ENCODE data around the gene ADH7.

The ADH7 gene

DNA sequence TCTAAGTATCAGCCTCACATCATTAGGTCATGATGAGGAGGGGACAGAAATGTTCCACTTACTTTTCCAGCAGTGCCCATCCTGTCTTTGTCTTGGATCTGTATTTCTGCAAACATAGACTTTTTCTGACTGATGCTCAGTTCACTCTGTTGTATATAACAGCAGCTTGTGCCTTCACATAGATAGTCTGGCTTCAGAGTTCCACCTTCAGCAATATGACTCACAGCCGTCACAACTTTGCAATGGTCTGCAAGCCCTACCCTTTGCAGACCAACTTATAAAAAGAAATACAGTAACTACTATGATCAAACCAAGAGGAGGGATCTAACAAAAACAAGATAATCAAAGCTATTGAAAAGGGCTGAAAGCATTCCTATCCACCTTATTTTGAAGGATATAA is at the start of gene ADH7:
Gene ADH7 (minus strand): TSS at position 189 of the 400 bp plus-strand sequence. CDS start 109 bp downstream, at position 80.
- DNase-seq (ENCODE audit: low spot score): no peak

DNA sequence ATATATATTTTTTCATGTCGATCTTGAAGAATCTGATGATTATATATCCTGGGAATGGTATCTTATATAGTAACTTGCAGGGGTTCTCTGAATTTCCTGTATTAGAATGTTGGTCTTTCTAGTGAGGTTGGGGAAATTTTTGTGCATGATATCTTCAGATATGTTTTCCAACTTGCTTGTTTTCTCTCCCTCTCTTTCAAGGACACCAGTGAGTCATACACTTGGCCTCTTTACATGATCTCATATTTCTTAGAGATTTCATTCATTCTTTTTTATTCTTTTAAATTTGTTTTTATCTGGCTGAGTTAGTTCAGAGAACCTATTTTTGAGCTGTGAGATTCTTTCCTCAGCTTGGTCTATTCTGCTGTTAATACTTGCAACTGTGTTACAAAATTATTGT is 48.5 kb upstream of the ADH7 start:
- no peak for DNase-seq (ENCODE audit: low spot score)

DNA sequence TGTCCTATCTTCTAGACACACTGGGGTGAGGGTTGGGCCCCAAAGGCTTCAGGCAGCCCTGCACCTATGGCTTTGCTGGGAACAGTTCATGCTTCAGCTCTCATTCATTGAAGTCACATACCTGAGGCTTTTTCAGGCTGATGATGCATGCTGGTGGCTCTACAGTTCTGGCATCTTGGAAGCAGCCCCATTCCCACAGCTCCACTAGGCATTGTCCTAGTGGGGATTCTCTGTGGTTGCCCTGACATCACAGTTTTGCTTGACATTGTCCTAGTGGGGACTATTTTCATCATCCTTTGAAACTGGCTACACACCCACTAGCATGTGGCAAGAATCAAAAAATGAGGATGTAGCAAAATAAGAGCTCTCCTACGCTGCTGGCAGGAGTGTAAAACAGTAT is 38.0 kb upstream of the ADH7 start:
- no peak for DNase-seq (ENCODE audit: low spot score)

DNA sequence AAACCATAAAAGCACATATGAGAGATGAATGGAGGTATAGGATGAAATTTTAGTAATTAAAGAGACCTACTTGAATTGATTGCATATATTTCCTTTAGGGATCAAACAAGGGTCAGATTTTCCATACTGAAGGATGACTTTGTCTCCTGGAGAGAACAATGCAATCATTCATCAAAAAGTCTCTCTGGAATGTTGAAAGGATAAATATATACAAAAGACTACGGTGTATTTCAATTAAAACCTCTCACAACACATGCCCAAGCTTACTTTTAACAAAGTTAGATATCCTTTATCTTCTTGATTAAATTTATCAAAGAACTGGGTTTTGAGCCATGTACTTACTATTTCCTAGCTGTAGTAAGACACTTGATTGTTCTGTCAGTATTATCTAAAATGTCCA is 36.8 kb upstream of the ADH7 start:
- DNase-seq (ENCODE audit: low spot score): no peak

DNA sequence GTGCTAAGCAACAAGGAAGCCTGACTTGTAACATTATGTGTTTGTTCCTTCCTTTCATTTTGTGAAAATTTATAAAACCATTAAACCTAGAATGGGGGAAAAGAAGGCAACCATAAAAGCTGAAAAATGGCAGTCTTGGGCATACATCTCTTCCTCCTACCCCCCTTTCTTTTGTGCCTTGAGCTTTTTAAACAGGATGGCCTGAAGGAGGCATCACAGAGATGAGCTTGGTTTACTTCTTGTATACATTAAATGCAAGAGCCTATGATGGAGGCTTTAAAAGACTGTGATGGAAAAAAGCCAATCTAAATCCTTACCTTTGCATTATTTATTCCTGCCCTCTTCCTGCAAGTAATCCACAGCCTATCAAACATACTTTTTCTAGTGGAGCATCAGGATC is 36.2 kb upstream of the ADH7 start:
- no peak for DNase-seq (ENCODE audit: low spot score)

DNA sequence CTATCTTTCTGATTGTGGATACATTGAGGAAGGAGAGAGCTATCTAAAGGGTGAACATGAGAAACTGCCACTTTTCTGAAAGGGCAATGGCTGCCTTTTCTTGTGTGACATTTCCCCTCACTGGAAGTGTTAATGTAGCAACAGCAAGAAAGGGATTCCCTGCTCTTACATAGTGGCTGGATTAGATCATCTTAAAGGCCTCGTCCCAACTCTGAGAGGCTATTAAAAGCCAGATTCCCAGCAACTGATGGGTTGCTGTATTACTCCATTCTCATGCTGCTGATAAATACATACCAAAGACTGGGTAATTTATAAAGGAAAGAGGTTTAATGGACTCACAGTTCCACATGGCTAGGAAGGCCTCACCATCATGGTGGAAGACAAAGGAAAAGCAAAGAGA is 33.7 kb upstream of the ADH7 start:
- DNase-seq (ENCODE audit: low spot score): no peak

DNA sequence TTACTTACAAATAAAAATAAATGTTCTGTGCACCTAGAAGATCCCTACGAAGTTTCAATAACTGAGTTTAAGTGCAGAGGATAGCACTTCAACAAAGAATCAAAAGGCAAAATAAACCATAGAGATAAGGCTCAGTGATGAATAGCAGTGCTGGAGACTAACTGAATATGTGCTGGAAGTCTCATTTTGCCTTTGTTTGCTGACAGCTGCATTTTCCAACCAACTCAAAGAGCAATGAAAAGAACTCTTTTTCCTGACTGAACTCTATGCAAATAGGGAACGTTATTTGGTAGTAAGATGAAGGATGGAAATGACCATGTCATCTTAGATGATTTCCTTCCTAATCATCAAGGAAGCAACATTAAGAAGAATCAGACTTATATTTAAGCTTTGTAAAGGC is 32.7 kb upstream of the ADH7 start:
- no peak for DNase-seq (ENCODE audit: low spot score)

DNA sequence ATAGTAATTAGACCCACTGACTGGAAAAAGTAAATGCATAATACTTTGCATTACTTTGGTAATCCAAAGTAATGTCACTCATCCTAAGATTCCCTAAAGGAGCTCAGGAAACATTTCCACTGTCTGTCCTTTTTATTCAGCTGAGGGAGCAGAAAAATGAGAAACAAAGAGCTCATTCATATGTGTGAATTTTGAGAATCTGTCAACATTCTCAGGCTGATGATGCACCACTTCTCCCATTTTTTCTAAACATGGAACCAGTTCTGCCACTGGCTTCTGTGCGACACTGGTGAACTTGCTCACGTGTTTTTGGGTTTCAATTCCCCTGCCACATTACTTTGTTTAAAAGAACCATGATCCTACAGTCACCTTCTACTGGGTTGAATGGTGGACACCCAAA is 28.4 kb upstream of the ADH7 start:
- no peak for DNase-seq (ENCODE audit: low spot score)

DNA sequence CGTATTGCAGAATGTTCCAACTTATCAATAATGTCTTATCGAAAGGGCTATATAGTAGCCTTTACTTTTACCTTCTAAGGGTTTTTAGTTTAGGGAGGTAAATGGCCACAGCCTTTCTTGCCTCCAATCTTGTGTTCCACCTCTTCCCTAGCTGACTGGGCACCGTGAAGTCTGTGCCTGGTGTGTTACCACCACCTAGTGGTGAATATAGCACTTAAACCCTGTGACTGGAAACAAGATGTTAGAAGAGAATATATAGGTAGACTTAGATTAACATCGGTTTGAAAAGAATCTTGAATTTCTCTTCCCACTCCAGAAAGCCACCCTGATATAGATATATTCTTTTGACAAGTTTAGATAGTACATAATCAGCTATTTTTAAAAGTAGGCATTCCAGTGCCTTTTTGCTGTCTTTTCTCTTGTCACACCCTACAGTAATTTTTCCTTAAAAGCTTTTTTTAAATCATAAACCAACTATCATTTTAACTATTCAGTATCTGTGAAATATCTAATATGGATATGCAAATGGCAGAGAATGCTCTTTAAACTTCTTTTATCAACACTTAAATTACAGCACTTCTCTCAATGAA is 27.8 kb upstream of the ADH7 start:
- DNase-seq (ENCODE audit: low spot score): peak; percentile 57

DNA sequence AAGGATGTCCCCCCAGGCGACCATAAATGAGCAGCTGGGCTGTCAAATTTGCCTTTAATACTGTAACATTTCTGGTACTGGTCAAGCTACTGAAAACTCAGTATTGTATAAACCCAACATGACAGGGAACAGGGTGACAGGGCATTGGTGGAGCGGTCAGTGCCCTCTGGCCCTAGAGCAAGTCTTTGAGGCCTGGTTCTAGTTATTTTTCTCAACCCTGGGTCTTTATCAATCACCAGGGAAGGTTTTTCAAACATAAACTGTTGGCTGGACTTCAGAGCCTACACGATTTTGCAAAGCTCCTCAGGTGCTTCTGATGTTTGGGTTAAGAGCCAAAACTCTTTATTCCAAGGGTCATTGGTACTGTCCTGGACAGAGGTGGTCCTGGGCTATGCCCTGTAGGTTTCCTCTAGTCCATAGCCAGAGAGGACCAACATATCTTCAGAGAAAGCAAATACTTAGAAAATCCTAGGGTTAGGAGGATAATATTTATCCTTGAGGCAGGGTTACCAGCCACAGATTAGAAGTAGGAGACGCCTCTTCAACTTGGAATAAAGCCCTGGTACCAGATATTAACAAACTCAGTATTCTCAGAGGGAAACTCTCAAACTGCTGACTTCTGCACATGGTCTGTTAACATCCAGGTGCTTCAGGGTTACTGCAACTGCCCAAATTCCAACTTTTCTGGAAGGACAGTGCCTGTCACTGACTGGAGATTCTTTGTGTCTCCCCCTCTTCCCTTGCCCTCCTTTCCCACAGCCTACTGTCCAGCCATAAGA is 26.7 kb upstream of the ADH7 start:
- no peak for DNase-seq (ENCODE audit: low spot score)

DNA sequence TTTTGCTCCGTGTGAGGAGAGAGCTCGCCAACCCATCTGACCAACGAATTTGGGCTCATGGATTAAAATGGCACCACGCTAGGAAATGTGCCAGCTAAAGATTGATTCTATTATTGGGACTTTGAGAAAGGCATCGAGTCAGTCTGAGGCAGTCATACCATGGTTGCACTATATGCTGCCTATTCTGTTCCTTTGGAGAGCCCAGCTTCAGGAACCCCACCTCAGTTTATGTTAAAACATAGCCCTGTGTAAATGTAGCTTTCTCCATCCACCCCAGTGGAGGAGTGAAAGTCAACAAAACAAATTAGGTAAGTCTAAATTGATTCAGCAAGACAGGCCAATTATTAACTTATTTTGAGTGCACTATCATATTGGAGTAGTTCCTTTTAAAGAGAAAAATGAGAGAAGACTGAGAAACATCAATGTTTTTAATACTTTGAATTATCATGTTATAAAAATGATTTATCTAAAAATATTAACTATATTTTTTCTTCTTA is 24.5 kb upstream of the ADH7 start:
- no peak for DNase-seq (ENCODE audit: low spot score)

DNA sequence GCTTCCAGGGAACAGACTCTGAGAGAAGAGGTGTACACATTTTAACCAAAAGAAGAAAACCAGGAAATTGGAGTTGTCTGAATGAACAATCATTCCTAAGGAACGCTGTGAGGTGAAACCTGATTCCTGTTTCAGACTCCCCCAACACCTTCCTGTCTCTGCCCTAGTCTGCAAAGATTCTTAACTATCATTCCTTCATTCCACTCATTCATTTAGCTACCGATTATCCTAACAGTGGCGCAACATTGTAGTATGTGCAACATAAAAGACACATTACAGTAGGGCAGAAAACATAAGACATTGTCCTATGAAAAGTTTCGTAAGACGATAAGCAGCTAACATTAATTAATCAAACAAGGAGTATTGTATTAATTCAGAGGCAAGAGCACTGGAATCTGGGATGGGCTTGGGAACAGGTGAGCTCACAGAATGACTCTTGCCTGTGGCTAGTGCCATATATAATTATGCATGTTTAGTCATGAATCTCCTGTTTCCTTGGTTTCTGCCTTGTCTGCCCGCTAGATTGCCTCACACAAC is 23.8 kb upstream of the ADH7 start:
- no peak for DNase-seq (ENCODE audit: low spot score)

DNA sequence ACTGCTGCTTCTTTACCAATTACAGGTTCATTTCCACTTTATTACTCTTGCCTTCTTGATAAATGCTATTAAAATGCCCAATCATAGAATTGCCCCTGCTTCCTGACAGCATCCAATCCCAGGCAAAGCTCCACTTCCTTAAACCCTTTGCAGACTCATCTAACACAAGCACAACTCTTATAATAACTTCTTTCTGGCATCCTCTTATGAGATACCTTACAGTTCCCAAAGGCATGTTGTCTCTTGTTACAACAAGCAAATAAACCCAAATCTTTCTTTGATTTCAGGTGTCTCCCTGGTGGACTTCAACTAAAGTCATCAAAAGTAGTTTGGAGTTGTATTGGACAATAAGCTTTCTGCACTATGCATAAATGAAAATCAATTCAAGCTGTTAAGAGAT is 22.5 kb upstream of the ADH7 start:
- DNase-seq (ENCODE audit: low spot score): no peak

DNA sequence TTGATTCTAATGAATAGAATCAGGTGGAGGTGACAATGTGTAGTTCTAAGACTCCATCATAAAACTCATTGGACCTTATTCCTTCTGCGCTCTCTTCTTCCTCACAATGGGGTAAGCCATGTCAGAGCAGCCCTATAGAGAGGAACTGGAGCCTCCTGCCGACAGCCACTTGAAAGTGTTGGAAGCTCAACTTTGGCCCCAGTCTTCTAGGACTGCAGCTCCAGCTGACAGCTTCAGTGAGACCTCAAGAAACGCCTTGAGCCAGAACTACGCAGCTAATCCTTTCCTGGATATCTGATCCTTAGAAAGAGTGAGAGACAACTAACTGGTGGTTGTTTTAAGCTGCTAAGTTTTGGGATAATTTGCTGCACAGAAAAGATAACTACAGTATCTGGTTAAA is 22.1 kb upstream of the ADH7 start:
- no peak for DNase-seq (ENCODE audit: low spot score)

DNA sequence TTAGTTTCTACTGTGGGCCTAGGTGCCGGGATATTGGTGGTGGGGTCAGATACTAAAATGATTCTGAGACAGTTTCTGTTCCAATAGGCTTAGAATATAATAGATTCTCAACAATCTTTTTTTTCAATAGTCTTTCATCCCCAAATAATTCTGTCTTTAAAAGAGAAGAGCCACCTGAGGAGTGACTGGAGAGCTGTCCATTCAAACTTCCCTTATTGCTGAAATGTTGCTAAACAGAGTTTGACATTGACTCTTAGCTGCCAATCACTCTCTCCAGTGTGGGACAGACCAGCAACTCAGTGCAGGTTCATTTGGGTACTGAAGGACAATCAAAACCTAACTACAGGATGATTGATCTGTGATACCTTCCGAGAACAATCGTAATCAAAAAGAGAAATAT is 12.4 kb upstream of the ADH7 start:
- no peak for DNase-seq (ENCODE audit: low spot score)

DNA sequence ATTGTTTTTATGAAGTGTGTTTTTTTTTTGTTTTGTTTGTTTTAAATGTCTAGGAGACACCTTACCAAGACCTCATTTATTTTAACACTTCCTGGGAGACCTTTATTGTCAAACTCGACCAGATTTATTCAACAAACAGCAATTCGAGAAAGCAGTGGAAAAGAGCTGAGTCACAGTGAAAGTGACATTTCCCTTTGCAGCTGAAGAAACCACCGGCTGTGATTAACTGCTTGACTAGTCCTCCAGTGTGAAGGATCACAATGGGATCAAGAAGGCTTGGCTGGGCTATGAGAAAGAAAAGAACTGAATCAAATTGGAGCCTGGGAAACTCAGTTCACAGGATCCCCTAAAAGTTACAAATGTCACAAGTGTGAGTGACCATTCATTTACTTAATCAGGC is 11.9 kb upstream of the ADH7 start:
- DNase-seq (ENCODE audit: low spot score): peak; percentile 6

DNA sequence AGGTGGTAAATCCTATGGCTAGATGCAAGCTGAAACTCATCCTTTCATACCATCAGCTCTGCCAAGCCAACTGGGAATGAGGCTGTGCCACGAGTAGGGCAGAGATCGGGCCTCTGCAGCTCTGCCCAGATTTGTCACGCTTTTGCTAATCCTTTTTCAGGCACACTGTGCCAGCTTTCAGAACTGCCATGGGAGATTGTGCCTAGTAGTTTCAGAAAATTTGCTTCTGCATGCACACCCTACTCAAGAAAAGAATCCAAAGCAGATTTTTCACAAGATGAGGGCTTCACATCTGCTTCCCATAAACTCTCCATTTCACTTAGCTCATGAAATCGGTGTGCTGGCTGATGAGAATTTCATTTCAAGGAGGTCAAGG is 3.3 kb upstream of the ADH7 start:
- no peak for DNase-seq (ENCODE audit: low spot score)

DNA sequence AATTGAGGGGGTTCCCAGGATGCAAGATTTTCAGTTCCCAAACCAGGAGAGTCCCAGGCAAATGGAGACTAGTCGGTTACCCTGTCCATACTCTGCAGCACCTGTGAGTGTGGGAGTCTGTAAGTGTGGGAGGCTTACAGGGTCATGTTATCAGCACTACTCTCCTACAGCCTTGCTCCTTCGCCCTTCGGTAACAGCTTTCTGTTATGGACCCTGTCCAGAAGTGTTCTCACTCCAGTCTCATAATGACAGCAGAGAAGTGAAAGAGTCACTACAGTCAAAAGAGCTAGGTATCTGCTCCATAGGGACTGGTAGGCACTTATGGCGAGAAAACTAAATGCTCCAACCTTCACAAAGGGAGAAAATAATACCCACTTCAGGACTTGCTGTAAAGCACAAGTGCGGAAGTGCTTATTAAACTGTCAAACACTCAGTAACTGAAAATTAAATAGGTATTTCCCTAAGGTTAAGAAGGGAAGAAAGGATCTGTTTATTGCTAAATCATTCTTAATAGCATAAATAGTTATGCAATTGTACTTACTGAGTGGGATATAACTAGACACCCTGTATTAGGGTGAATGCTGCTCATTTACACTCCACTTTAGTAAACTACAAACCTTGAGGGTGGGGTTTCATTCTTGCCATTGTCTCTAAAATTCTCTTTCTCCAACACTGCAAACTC is 2.7 kb upstream of the ADH7 start:
- DNase-seq (ENCODE audit: low spot score): no peak

DNA sequence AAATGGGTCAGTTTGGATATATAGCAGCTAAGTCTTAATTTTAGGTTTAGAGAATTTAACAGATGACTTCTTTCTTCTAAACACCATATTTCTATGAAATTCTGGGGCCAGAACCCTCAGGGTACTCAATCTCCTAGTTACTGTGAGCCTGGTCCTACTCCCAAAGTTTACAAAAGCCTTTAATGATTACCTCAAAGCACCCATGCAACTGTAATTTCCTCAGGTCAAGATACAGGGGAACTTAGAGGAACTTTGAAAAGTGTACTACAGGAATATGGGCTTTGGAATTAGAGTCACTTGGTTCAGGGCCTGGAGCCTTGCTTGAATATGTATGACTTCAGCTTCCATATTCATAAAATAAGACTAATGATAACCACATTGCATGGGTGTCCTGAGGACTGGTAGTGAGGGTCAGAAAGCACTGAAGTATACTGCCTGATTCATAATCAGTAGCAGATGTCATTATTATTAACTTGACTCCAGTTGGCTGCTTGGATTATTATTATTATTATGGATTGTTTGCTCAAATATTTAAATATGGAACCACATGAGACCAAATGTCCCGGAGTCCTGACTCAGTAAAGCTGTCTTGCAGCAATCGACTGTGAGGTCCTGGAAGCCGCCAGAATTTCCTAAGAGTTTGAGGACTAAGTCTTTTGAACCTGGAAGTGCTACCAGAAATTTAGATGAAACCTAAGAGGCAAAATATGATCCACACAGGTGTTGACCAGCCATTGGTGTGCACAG is 2.0 kb upstream of the ADH7 start:
- no peak for DNase-seq (ENCODE audit: low spot score)

DNA sequence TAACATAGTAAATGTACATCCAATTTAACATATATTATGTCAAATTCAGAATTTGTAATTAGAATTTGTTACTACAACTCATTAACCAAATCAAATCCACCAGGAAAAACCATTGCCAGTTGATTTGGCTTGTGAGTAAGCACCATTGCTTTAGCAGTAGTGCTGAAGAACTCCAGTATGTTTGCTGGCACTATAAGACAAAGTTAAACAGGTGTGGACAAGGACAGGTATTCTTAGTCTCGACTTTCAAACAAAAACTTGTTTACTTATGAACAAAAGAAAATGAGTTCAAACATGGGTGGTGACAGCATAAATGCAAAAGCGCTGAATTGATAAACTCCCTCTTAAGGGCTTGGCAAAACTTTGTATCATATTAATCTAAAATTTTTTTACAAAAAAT is 1.3 kb upstream of the ADH7 start:
- DNase-seq (ENCODE audit: low spot score): no peak

DNA sequence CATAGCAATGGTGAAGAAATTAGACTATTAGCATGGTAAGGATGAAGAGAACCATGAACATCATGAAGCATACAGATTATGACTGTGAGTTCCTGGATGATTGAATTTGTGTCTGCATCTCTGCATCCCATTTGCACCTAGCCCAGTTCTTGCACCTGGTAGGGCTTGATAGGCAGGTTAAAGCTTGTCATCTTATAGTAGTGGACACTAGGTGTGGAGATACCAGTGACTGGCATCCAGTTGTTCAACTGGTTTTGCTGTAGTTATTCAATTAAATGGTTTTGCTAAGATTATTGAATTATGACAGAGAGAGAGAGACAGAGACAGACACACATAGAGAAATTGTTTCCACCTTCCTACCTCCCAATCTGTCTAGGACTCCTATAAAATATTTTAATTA is 5.0 kb downstream of the ADH7 start:
- DNase-seq (ENCODE audit: low spot score): no peak

DNA sequence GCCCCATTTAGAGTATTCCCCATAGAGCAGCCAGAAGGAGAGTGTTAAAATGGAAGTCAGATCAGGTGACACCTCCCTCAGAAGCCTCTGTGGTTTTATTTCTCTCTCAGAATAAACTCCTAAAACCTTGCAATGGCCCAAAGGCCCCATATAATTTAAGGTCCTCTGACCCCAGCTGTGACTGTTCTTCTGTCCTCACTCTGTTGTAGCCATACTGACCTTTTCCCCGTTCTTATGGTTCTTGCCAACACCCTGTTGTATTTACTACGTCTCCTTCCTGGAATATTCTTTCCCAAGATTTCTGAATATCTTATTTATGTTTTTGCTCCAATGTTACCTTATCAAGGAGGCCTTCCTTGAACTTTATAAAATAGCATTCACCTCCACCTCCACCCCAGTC is 18.0 kb downstream of the ADH7 start:
- DNase-seq (ENCODE audit: low spot score): no peak
